K562 (cell line): ENCODE data around the gene IL6R. TPM values are rescaled to one million over a fixed set of nuclear protein-coding genes. Genes with fewer than 3 reads are reported as not detected.

ENCODE experiments used
- ARID3A ChIP-seq: IDR thresholded peaks from 2 replicates; pipeline ENCODE4 v1.6.1; 2012; ENCODE audit warnings: low read depth, low read length, improper control_type of control experiment, borderline replicate concordance
- CBFA2T2 ChIP-seq: fragments of 450-650 bp; conservative IDR thresholded peaks from 2 replicates; pipeline ENCODE4 v1.6.1; 2017; ENCODE audit warnings: mild to moderate bottlenecking
- CHAMP1 ChIP-seq: fragments of 450-650 bp; IDR thresholded peaks from 2 replicates; pipeline ENCODE4 v1.6.1; 2016; ENCODE audit warnings: mild to moderate bottlenecking
- DIDO1 ChIP-seq: fragments of 450-650 bp; IDR thresholded peaks from 2 replicates; pipeline ENCODE4 v1.6.1; 2016; ENCODE audit warnings: low read depth, missing biosample characterization, missing genetic modification characterization
- GABPB1 ChIP-seq: sonication (generic); formaldehyde crosslinking; IDR thresholded peaks from 2 replicates; pipeline ENCODE4 v1.8.0; 2022; ENCODE audit warnings: mild to moderate bottlenecking, missing genetic modification reagents
- MYC ChIP-seq, 2 experiments: fragments of 250-450 bp in 1 of 2; sonication (Bioruptor Pico) in 1 of 2; IDR thresholded peaks; 2 replicates each; pipeline versions ENCODE4 v1.5.1 to v1.6.1; 2012 to 2021; ENCODE audit warnings: low read depth in 2 of 2, borderline replicate concordance in 1 of 2, improper control_type of control experiment in 1 of 2, low read length in 1 of 2, mild to moderate bottlenecking in 1 of 2, moderate library complexity in 1 of 2
- PHF20 ChIP-seq: fragments of 450-650 bp; IDR thresholded peaks from 2 replicates; pipeline ENCODE4 v1.6.1; 2018; ENCODE audit not compliant: partially characterized antibody
- ZEB2 ChIP-seq: fragments of 450-650 bp; IDR thresholded peaks from 2 replicates; pipeline ENCODE4 v1.6.1; 2016
- ZHX1 ChIP-seq: fragments of 150-350 bp; conservative IDR thresholded peaks from 2 replicates; pipeline ENCODE4 v1.6.1; 2014; ENCODE audit warnings: low read length
- polyA plus RNA-seq, 8 experiments: library from polyadenylated mRNA; depleted of rRNA in 4 of 8; stranded (reverse) in 5 of 8; unstranded in 3 of 8; fragments of >200 nt; fragmentation: Nextera tagmentation in 2 of 8; fragmentation: Illumina TruSeq in 1 of 8; extraction: Ambion mirVana in 2 of 8; extraction: Trizol in 1 of 8; gene quantifications; 2 replicates each; pipeline versions ENCODE4 v1.2.1 to v1.2.3, GENCODE V29; 2011 to 2014; ENCODE audit warnings: inconsistent platforms in 1 of 8, missing spikeins in 1 of 8
- total RNA-seq, 7 experiments: library from RNA; depleted of rRNA in 6 of 7; stranded (reverse); fragments of >200 nt in 6 of 7; fragmentation: Illumina TruSeq in 2 of 7; extraction: Trizol in 2 of 7; gene quantifications; 2 replicates each; pipeline versions ENCODE4 v1.2.1 to v1.2.3, GENCODE V29; 2011 to 2021; ENCODE audit warnings: low replicate concordance in 1 of 7
- TF ChIP-seq, protein P1 (sequence below): sonication (generic); formaldehyde crosslinking; IDR thresholded peaks from 2 replicates; pipeline ENCODE4 v1.8.1; 2023; ENCODE audit warnings: mild to moderate bottlenecking, missing genetic modification reagents, moderate library complexity

IL6R gene
- total and polyA plus RNA-seq, 9 of the 15 experiments (the other 6 are each of a cell fraction or from before 2014, with no cell fraction given), result 0.05 to 1.1 (median 0.11) TPM; not detected in 2

DNA sequence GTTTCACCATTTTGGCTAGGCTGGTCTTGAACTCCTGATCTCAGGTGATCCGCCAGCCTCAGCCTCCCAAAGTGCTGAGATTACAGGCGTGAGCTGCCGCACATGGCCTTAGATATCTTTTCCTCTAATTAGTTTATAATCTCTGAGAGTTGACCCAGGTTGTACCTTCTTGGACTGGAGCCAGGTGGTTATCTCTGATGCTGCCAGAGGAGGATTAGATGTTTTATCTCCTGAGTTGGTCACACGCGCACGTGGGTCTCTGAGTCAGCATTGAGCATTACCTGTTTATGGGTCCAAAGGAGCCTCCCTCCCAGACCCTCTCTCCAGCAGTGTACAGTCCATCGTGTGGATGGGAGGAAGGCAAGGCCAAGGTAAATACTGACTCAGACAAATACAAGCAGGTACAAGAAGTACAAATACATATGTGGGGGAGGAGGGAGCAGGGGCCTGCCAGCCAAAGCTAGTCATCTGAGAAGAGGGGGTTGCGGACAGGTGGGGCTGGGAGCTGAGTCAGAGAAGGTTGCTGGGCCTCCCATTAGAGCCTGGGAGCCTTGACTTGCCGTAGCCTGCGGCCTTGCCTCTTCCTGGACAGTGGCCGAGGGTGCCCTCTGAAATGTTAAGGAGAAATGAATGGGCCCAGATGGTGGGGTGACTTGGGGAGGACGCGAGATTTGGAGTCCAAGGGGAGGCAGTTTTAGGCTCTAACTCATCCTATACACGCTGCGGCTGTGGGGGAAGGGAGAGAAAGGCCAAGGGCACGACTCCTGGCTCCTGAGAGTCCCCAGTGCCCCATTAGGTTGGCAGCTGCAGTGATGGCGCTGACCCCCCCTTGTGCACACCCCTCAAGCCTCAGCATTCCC, 13.1 kb downstream of the IL6R start (continued):
- TF ChIP-seq, protein P1, sequence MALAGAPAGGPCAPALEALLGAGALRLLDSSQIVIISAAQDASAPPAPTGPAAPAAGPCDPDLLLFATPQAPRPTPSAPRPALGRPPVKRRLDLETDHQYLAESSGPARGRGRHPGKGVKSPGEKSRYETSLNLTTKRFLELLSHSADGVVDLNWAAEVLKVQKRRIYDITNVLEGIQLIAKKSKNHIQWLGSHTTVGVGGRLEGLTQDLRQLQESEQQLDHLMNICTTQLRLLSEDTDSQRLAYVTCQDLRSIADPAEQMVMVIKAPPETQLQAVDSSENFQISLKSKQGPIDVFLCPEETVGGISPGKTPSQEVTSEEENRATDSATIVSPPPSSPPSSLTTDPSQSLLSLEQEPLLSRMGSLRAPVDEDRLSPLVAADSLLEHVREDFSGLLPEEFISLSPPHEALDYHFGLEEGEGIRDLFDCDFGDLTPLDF, result no peak
- 0 out of 2 replicates have a peak, but pooled peaks have one; percentile 12 for TF ChIP-seq MYC (IDR thresholded peaks at IDR 0.05; ENCODE audit: low read depth, low read length)
- no peak for TF ChIP-seq MYC (CRISPR knock-in tag; IDR thresholded peaks at IDR 0.05; ENCODE audit: borderline replicate concordance, low read depth)
- TF ChIP-seq CHAMP1, result no peak
- no peak for TF ChIP-seq PHF20
- TF ChIP-seq DIDO1 (tag), result no peak
- no peak for TF ChIP-seq GABPB1 (CRISPR knock-in tag)
- no peak for TF ChIP-seq ARID3A
- TF ChIP-seq ZEB2, result peak; percentile 52; the same call in 1 of the 2 replicates
- TF ChIP-seq ZHX1, result no peak
- TF ChIP-seq CBFA2T2, result peak; percentile 28; the same call in 1 of the 2 replicates
